H9 (cell line): Measurements from ENCODE around the gene STRIP1. TPM values are rescaled to one million over a fixed set of nuclear protein-coding genes. Genes with fewer than 3 reads are reported as not detected.

Experiments
- DNase-seq: peaks from one replicate; pipeline ENCODE4 v3.0.0-alpha.2; 2017
- H2AFZ ChIP-seq: one replicate; pipeline ENCODE4 v1.6.1; 2013; ENCODE audit warnings: mild to moderate bottlenecking, low read length, control low read depth, moderate library complexity
- H2AK5ac ChIP-seq: 2 replicates; pipeline ENCODE4 v1.6.1; 2013; ENCODE audit warnings: low read length, control low read depth, mixed read lengths; ENCODE audit not compliant: insufficient read length
- H2BK120ac ChIP-seq: one replicate; pipeline ENCODE4 v1.6.1; 2013; ENCODE audit warnings: low read depth, mild to moderate bottlenecking, low read length, control low read depth, inconsistent platforms; ENCODE audit not compliant: poor library complexity, severe bottlenecking
- H2BK12ac ChIP-seq: 2 replicates; pipeline ENCODE4 v1.6.1; 2013; ENCODE audit warnings: low read length, control low read depth, mixed read lengths, low read depth; ENCODE audit not compliant: insufficient read length
- H2BK15ac ChIP-seq: 2 replicates; pipeline ENCODE4 v1.6.1; 2013; ENCODE audit warnings: low read depth, low read length, control low read depth
- H2BK20ac ChIP-seq: one replicate; pipeline ENCODE4 v1.6.1; 2013; ENCODE audit warnings: low read depth, mild to moderate bottlenecking, low read length, control low read depth, inconsistent platforms; ENCODE audit not compliant: poor library complexity, severe bottlenecking
- H2BK5ac ChIP-seq: 2 replicates; pipeline ENCODE4 v1.6.1; 2013; ENCODE audit warnings: low read length, control low read depth, mixed read lengths; ENCODE audit not compliant: insufficient read length
- H3K14ac ChIP-seq: 2 replicates; pipeline ENCODE4 v1.6.1; 2013; ENCODE audit warnings: low read length, control low read depth; ENCODE audit not compliant: insufficient read depth
- H3K18ac ChIP-seq: 2 replicates; pipeline ENCODE4 v1.6.1; 2013; ENCODE audit warnings: low read depth, mild to moderate bottlenecking, mixed read lengths, low read length, control low read depth; ENCODE audit not compliant: insufficient read length
- H3K23ac ChIP-seq: 2 replicates; pipeline ENCODE4 v1.6.1; 2013; ENCODE audit warnings: low read length, control low read depth, mixed read lengths, low read depth; ENCODE audit not compliant: insufficient read length
- H3K23me2 ChIP-seq: 2 replicates; pipeline ENCODE4 v1.6.1; 2013; ENCODE audit warnings: low read depth, mild to moderate bottlenecking, mixed read lengths, low read length, control low read depth; ENCODE audit not compliant: insufficient read length, poor library complexity, severe bottlenecking
- H3K27ac ChIP-seq: 2 replicates; pipeline ENCODE4 v1.5.1; 2013; ENCODE audit warnings: low read length, control low read depth, mixed read lengths, low read depth; ENCODE audit not compliant: insufficient read length
- H3K27me3 ChIP-seq: 2 replicates; pipeline ENCODE4 v1.6.1; 2013; ENCODE audit warnings: low read length, control low read depth, inconsistent platforms; ENCODE audit not compliant: insufficient read depth
- H3K4ac ChIP-seq: 2 replicates; pipeline ENCODE4 v1.6.1; 2013; ENCODE audit warnings: low read depth, mild to moderate bottlenecking, control low read depth, inconsistent platforms, low read length, moderate library complexity
- H3K4me1 ChIP-seq: 2 replicates; pipeline ENCODE4 v1.6.1; 2013; ENCODE audit warnings: low read length, control low read depth, inconsistent platforms; ENCODE audit not compliant: insufficient read depth
- H3K4me2 ChIP-seq: 2 replicates; pipeline ENCODE4 v1.6.1; 2013; ENCODE audit warnings: low read length, control low read depth, mixed read lengths; ENCODE audit not compliant: insufficient read length, insufficient read depth
- H3K56ac ChIP-seq: 2 replicates; pipeline ENCODE4 v1.6.1; 2013; ENCODE audit warnings: low read depth, mild to moderate bottlenecking, mixed read lengths, low read length, control low read depth; ENCODE audit not compliant: insufficient read length
- H3K79me1 ChIP-seq: 2 replicates; pipeline ENCODE4 v1.6.1; 2013; ENCODE audit warnings: low read depth, mild to moderate bottlenecking, moderate library complexity, low read length, control low read depth, inconsistent platforms; ENCODE audit not compliant: insufficient read depth, poor library complexity, severe bottlenecking
- H3K79me2 ChIP-seq: 2 replicates; pipeline ENCODE4 v1.6.1; 2013; ENCODE audit warnings: low read length, control low read depth, inconsistent platforms; ENCODE audit not compliant: insufficient read depth
- H3K9ac ChIP-seq: 2 replicates; pipeline ENCODE4 v1.6.1; 2013; ENCODE audit warnings: low read length, control low read depth, mixed read lengths; ENCODE audit not compliant: insufficient read length; ENCODE audit errors: extremely low read depth
- H3K9me3 ChIP-seq: one replicate; pipeline ENCODE4 v1.6.1; 2013; ENCODE audit warnings: low read depth, low read length, inconsistent platforms; ENCODE audit not compliant: control insufficient read depth
- H3T11ph ChIP-seq: one replicate; pipeline ENCODE4 v1.6.1; 2013; ENCODE audit warnings: mild to moderate bottlenecking, low read length, control low read depth, inconsistent platforms
- H4K20me1 ChIP-seq: one replicate; pipeline ENCODE4 v1.6.1; 2013; ENCODE audit not compliant: control insufficient read depth, insufficient read length, insufficient read depth
- H4K5ac ChIP-seq: 2 replicates; pipeline ENCODE4 v1.6.1; 2013; ENCODE audit warnings: low read depth, mild to moderate bottlenecking, mixed read lengths, low read length, control low read depth; ENCODE audit not compliant: insufficient read length
- H4K8ac ChIP-seq: replicated peaks from 2 replicates; pipeline ENCODE4 v1.6.1; 2013; ENCODE audit warnings: low read length, control low read depth, mixed read lengths, low read depth; ENCODE audit not compliant: insufficient read length
- H4K91ac ChIP-seq: 2 replicates; pipeline ENCODE4 v1.6.1; 2013; ENCODE audit warnings: low read depth, mild to moderate bottlenecking, moderate library complexity, mixed read lengths, low read length, control low read depth; ENCODE audit not compliant: insufficient read length
- H3K27ac Mint-ChIP-seq, 3 experiments: 2 replicates in 2 of 3; 3 replicates in 1 of 3; pipeline ENCODE4 v1.8.0; 2020 to 2021; ENCODE audit warnings: mixed read lengths in 3 of 3, mild to moderate bottlenecking in 1 of 3, moderate library complexity in 1 of 3
- H3K27me3 Mint-ChIP-seq: 2 replicates; pipeline ENCODE4 v1.8.0; 2021; ENCODE audit warnings: low read depth, mild to moderate bottlenecking, moderate library complexity, mixed read lengths
- H3K36me3 Mint-ChIP-seq, 3 experiments: 2 replicates in 2 of 3; 3 replicates in 1 of 3; pipeline ENCODE4 v1.8.0; 2020 to 2021; ENCODE audit warnings: low read depth in 3 of 3, mixed read lengths in 3 of 3; ENCODE audit not compliant: insufficient read depth in 1 of 3
- H3K4me1 Mint-ChIP-seq, 2 experiments: 2 replicates each; pipeline ENCODE4 v1.8.0; 2020; ENCODE audit warnings: mixed read lengths in 2 of 2
- H3K4me3 Mint-ChIP-seq, 2 experiments: 2 replicates in 1 of 2; 3 replicates in 1 of 2; pipeline ENCODE4 v1.8.0; 2020 to 2021; ENCODE audit warnings: mild to moderate bottlenecking in 2 of 2, mixed read lengths in 2 of 2, moderate library complexity in 1 of 2
- H3K9me3 Mint-ChIP-seq, 2 experiments: 2 replicates in 1 of 2; 3 replicates in 1 of 2; pipeline ENCODE4 v1.8.0; 2020; ENCODE audit warnings: mild to moderate bottlenecking in 2 of 2, mixed read lengths in 2 of 2, moderate library complexity in 1 of 2
- WGBS: extraction: QIAGEN DNeasy Blood & Tissue Kit; methylation state at CpG from one replicate; pipeline ENCODE4 v1.1.7; 2013; ENCODE audit warnings: missing lambda C conversion rate, low lambda C conversion rate, mixed read lengths; ENCODE audit not compliant: insufficient read length; ENCODE audit errors: extremely low coverage; 5-methylcytosine and 5-hydroxymethylcytosine counted together
- total RNA-seq: library from RNA; stranded (reverse); gene quantifications from 2 replicates; pipeline ENCODE4 v1.2.1, GENCODE V29; 2021
- TF ChIP-seq, protein P1 (sequence below): fragments of 200-600 bp; sonication (generic); conservative IDR thresholded peaks from 3 replicates; pipeline ENCODE4 v1.8.0; 2021; ENCODE audit warnings: antibody characterized with exemption, mild to moderate bottlenecking

The STRIP1 gene
- total RNA-seq, 1 experiment from 2014 or later, result 43.6 TPM

DNA sequence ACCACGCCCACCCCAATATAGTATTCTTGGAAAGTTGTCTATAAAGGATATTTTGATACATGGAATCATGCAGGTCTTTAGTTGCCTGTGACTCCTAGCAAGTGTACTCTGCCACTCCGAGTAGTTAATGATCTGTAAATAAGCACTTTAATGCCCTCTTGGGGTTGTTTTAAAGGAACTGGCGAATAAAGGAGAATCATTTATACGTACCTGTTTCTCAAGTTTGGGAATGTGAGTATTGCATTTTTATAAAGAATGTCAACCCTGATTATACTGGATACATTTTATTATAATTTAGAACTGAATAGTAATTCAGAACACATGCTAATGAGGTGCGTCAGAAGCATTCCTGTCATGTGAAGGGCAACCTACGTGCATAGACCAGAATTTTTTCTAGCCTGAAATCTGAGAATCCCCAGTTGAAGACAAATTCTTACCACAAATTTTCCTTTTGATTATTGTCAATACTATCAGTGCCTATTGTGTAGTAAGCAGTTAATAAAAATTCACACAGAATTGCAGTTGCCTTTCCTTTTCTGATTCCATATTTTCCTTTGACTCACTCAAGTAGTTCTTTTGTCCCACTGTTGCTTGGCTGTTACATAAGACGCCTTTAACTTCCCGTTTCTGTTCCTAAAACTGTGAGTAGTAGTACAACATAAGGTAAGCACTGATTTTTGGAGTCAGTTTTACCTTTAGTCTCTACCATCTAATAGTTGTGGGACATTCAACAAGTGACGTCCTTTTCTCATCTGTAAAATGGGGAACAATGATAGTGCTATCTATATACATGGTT is 44.7 kb upstream of the STRIP1 start:
- no peak overlapping the region for H3K4me3 Mint-ChIP-seq
- H3K4me2 ChIP-seq, result no peak overlapping the region
- TF ChIP-seq, protein P1, sequence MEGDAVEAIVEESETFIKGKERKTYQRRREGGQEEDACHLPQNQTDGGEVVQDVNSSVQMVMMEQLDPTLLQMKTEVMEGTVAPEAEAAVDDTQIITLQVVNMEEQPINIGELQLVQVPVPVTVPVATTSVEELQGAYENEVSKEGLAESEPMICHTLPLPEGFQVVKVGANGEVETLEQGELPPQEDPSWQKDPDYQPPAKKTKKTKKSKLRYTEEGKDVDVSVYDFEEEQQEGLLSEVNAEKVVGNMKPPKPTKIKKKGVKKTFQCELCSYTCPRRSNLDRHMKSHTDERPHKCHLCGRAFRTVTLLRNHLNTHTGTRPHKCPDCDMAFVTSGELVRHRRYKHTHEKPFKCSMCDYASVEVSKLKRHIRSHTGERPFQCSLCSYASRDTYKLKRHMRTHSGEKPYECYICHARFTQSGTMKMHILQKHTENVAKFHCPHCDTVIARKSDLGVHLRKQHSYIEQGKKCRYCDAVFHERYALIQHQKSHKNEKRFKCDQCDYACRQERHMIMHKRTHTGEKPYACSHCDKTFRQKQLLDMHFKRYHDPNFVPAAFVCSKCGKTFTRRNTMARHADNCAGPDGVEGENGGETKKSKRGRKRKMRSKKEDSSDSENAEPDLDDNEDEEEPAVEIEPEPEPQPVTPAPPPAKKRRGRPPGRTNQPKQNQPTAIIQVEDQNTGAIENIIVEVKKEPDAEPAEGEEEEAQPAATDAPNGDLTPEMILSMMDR, result no peak

More for the DNA sequence above, 44.7 kb upstream of the STRIP1 start:
- no peak overlapping the region for H4K8ac ChIP-seq
- peaks cover 4% of the 10 kb centered on the region for H3K79me1 ChIP-seq
- H2BK120ac ChIP-seq, result no peak overlapping the region
- no peak overlapping the region for H3K27ac ChIP-seq
- H4K91ac ChIP-seq, result no peak overlapping the region
- H3K9ac ChIP-seq, result no peak overlapping the region
- H2AFZ ChIP-seq, result no peak overlapping the region
- no peak overlapping the region for H2BK5ac ChIP-seq
- DNase-seq, result no peak
- no peak overlapping the region for H3T11ph ChIP-seq
- H3K14ac ChIP-seq, result no peak overlapping the region
- H4K20me1 ChIP-seq, result no peaks in the 10 kb centered on the region
- H3K79me2 ChIP-seq, result peaks cover 16% of the 10 kb centered on the region; the same call in 1 of the 2 replicates
- H3K23ac ChIP-seq, result no peak overlapping the region
- no peak overlapping the region for H2AK5ac ChIP-seq
- peak overlapping the region in 1 of 3 experiments; percentile 10; a peak in 2 of 7 replicates for H3K27ac Mint-ChIP-seq
- no peaks in the 10 kb centered on the region for H3K27me3 ChIP-seq
- no peaks in the 10 kb centered on the region for H3K9me3 Mint-ChIP-seq
- no CpG with 5 or more reads among the region's 9 CpGs for WGBS
- H3K4ac ChIP-seq, result no peak overlapping the region
- no peak overlapping the region for H2BK15ac ChIP-seq
- peaks cover 3 to 13% (median 7%) of the 10 kb centered on the region in 3 experiments; a peak in 5 of 7 replicates for H3K36me3 Mint-ChIP-seq
- no peak overlapping the region for H2BK12ac ChIP-seq
- no peaks in the 10 kb centered on the region for H3K27me3 Mint-ChIP-seq
- no peak overlapping the region for H3K18ac ChIP-seq
- H4K5ac ChIP-seq, result no peak overlapping the region
- H3K4me1 ChIP-seq, result peaks cover 2% of the 10 kb centered on the region; the same call in 1 of the 2 replicates
- no peak overlapping the region for H3K56ac ChIP-seq
- H2BK20ac ChIP-seq, result no peak overlapping the region
- peaks cover 5% of the 10 kb centered on the region for H3K23me2 ChIP-seq
- H3K4me1 Mint-ChIP-seq, result peaks cover 21 to 32% of the 10 kb centered on the region in 2 experiments
- H3K9me3 ChIP-seq, result no peaks in the 10 kb centered on the region
